Vagina (tissue), 2 donors: Measurements from ENCODE around the gene C1orf105. TPM values are rescaled to one million over a fixed set of nuclear protein-coding genes. Genes with fewer than 3 reads are reported as not detected.

Source experiments
- DNase-seq, 2 donors: peaks; one replicate each; pipeline ENCODE4 v3.0.0-alpha.2; 2017; ENCODE audit errors: extremely low spot score in 2 of 2
- H3K27ac ChIP-seq: fragments of 200-600 bp; sonication (generic); one replicate; pipeline ENCODE4 v1.5.1; 2019
- H3K27me3 ChIP-seq: fragments of 200-600 bp; sonication (generic); one replicate; pipeline ENCODE4 v1.5.1; 2019
- H3K36me3 ChIP-seq, 2 donors: fragments of 200-600 bp; sonication (generic); one replicate each; pipeline ENCODE4 v1.5.1; 2017 to 2019
- H3K4me1 ChIP-seq: fragments of 200-600 bp; sonication (generic); one replicate; pipeline ENCODE4 v1.5.1; 2019
- H3K4me3 ChIP-seq, 2 donors: fragments of 200-600 bp; sonication (generic); 1 replicate in 1 of 2; 2 replicates in 1 of 2; pipeline ENCODE4 v1.5.1; 2016 to 2019
- H3K9me3 ChIP-seq: fragments of 200-600 bp; sonication (generic); one replicate; pipeline ENCODE4 v1.5.1; 2019
- POLR2A ChIP-seq, 2 donors: fragments of 450-650 bp; IDR thresholded peaks; one replicate each; pipeline ENCODE4 v1.6.1; 2017; ENCODE audit warnings: antibody characterized with exemption in 2 of 2, mild to moderate bottlenecking in 2 of 2, moderate library complexity in 2 of 2
- POLR2AphosphoS5 ChIP-seq, 2 donors: sonication (generic); formaldehyde crosslinking; IDR thresholded peaks; one replicate each; pipeline ENCODE4 v1.9.0; 2017; ENCODE audit warnings: antibody characterized with exemption in 2 of 2, mild to moderate bottlenecking in 2 of 2, low read depth in 1 of 2; ENCODE audit not compliant: insufficient read depth in 1 of 2
- intact Hi-C: fragments of 100-400 bp; cut with DNase I; formaldehyde crosslinking; loops from one replicate; pipeline ENCODE4 v1.15.1; 2023
- total RNA-seq: library from RNA; depleted of rRNA; stranded (reverse); fragments of >200 nt; gene quantifications from one replicate; pipeline ENCODE4 v1.2.3, GENCODE V29; 2016
- TF ChIP-seq, protein P1 (sequence below), 3 experiments: fragments of 450-650 bp in 2 of 3; fragments of 200-600 bp in 1 of 3; sonication (generic) in 1 of 3; IDR thresholded peaks; one replicate each; pipeline ENCODE4 v1.5.1; 2017 to 2019; ENCODE audit warnings: antibody characterized with exemption in 3 of 3, mild to moderate bottlenecking in 2 of 3, moderate library complexity in 2 of 3

The C1orf105 gene
- total RNA-seq, 1 donor from 2014 or later, result not detected

DNA sequence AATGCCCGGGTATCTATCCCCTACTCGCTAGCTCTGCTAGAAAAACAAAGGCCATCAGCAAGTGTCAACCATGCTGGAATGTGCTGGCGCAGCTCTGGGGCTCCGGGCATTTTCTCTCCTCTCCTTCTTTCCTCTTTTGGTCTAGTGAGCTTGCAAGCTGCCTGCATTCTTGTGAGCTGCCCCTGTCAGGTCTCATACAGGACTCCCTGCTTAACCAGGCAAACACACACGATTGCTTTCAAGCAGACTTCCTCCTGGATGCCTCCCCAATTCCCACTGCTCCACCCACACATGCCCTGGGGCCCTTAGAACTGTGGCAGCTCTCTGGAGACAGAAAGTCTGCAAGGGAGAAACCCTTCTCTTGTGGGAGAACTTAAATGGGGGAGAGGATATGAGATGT, 76.7 kb downstream of the C1orf105 start:
- TF ChIP-seq POLR2A (IDR thresholded peaks at IDR 0.05) (no peak), POLR2AphosphoS5 (IDR thresholded peaks at IDR 0.05; ENCODE audit: insufficient read depth in 1 of 2, low read depth in 1 of 2) (no peak)

GRCh38 chr1:172498857-172499256, 78.4 kb downstream of the C1orf105 start:
- Histone ChIP-seq H3K9me3 (no peaks in the 10 kb centered on the region), H3K4me3 (no peak overlapping the region), H3K4me1 (peaks cover 10% of the 10 kb centered on the region), H3K36me3 (no peaks in the 10 kb centered on the region), H3K27me3 (no peaks in the 10 kb centered on the region), H3K27ac (no peak overlapping the region)
- TF ChIP-seq, protein P1, sequence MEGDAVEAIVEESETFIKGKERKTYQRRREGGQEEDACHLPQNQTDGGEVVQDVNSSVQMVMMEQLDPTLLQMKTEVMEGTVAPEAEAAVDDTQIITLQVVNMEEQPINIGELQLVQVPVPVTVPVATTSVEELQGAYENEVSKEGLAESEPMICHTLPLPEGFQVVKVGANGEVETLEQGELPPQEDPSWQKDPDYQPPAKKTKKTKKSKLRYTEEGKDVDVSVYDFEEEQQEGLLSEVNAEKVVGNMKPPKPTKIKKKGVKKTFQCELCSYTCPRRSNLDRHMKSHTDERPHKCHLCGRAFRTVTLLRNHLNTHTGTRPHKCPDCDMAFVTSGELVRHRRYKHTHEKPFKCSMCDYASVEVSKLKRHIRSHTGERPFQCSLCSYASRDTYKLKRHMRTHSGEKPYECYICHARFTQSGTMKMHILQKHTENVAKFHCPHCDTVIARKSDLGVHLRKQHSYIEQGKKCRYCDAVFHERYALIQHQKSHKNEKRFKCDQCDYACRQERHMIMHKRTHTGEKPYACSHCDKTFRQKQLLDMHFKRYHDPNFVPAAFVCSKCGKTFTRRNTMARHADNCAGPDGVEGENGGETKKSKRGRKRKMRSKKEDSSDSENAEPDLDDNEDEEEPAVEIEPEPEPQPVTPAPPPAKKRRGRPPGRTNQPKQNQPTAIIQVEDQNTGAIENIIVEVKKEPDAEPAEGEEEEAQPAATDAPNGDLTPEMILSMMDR (IDR thresholded peaks at IDR 0.05), result no peak
- TF ChIP-seq POLR2A (IDR thresholded peaks at IDR 0.05), result no peak
- intact Hi-C loops, result no loop called here
- DNase-seq, result no peak

More for the DNA sequence above, 76.7 kb downstream of the C1orf105 start:
- intact Hi-C loops, result no loop called here
- peaks cover 10% of the 10 kb centered on the region for H3K4me1 ChIP-seq
- no peak overlapping the region for H3K27ac ChIP-seq
- H3K36me3 ChIP-seq, result no peaks in the 10 kb centered on the region
- no peaks in the 10 kb centered on the region for H3K27me3 ChIP-seq
- DNase-seq, result no peak
- no peaks in the 10 kb centered on the region for H3K9me3 ChIP-seq
- H3K4me3 ChIP-seq, result no peak overlapping the region

DNA sequence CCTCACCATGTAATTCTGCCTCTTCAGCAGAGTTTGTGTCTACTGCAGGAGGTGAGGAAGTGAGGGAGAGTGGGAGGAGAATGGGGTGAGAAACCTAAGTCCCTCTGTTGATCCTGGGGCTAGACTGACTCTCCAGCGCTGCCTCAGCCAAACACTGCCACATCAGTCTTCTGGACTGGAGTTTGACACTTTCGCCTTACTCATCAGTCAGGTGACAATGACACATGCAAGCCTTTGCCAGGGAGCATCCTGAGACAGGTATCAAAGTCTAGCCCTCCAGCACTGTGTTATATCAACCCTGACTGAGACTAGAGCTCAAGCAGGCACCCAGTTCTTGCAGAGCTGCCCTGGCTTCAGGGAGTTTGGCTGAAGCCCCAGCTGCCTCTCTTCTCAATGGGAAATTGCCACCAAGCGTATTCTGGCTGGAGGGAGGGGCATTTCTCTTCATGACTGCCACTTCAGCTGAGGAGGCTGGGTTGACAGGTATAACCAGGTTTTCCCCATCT, 79.2 kb downstream of the C1orf105 start:
- Histone ChIP-seq H3K4me3 (no peak overlapping the region), H3K36me3 (no peaks in the 10 kb centered on the region), H3K9me3 (no peaks in the 10 kb centered on the region), H3K27ac (peak overlapping the region; percentile 7), H3K27me3 (no peaks in the 10 kb centered on the region), H3K4me1 (peaks cover 10% of the 10 kb centered on the region)
- intact Hi-C loops, result no loop called here
- TF ChIP-seq, protein P1 (IDR thresholded peaks at IDR 0.05), result no peak
- TF ChIP-seq POLR2A (IDR thresholded peaks at IDR 0.05) (no peak), POLR2AphosphoS5 (IDR thresholded peaks at IDR 0.05; ENCODE audit: insufficient read depth in 1 of 2, low read depth in 1 of 2) (peak in 1 of 2 donors; percentile 18)
- no peak for DNase-seq

DNA sequence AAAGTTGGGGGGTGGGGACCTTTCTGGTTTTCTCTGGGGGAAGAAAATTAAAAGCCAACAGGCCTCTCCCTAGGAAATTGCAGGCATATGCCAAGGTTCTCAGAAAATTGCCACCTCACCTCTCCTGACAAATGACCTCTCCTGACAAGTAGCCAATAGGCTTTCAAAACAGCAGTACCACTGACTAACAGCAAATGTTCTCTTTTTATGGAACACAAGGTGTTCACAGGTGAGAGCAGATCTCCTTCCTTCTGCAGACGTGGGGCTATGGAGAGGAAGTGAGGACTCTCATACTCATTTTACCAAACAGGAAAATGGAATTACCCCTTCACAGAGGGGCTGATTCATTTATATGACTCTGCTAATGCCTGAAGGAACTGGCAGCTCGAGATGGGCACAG, 79.7 kb downstream of the C1orf105 start:
- DNase-seq, result no peak
- no peak overlapping the region for H3K4me3 ChIP-seq
- no peak for TF ChIP-seq POLR2A (IDR thresholded peaks at IDR 0.05)
- TF ChIP-seq POLR2AphosphoS5 (IDR thresholded peaks at IDR 0.05; ENCODE audit: insufficient read depth in 1 of 2, low read depth in 1 of 2), result no peak
- TF ChIP-seq, protein P1 (IDR thresholded peaks at IDR 0.05), result no peak
- H3K36me3 ChIP-seq, result no peaks in the 10 kb centered on the region
- intact Hi-C loops, result no loop called here
- H3K27ac ChIP-seq, result peak overlapping the region; percentile 7
- H3K4me1 ChIP-seq, result peaks cover 10% of the 10 kb centered on the region
- H3K9me3 ChIP-seq, result no peaks in the 10 kb centered on the region
- H3K27me3 ChIP-seq, result no peaks in the 10 kb centered on the region

DNA sequence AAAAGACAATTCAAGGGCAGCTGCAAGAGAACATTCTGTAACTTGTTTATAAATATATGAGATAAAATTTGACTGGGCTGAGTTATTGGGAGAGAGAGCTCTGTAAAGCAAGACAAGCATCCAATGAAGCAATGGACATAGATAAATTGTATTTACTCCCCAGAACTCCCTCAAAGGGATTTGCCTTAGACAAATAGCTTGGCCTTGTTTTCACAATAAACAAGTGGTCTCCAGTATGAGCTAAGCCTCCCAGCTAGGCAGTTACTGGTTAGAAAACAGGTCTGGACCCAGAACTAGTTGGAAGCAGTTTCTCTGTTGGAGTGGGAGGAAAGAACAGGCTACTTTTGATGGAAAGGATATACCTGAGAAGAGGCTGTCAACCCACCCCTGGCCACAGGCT, 87.3 kb downstream of the C1orf105 start:
- no peaks in the 10 kb centered on the region for H3K36me3 ChIP-seq
- H3K27ac ChIP-seq, result no peak overlapping the region

More for the DNA sequence above, 87.3 kb downstream of the C1orf105 start:
- Histone ChIP-seq H3K9me3 (no peaks in the 10 kb centered on the region), H3K27me3 (no peaks in the 10 kb centered on the region), H3K4me1 (no peaks in the 10 kb centered on the region), H3K4me3 (no peak overlapping the region)
- intact Hi-C loops, result no loop called here
- DNase-seq, result no peak
- TF ChIP-seq, protein P1 (IDR thresholded peaks at IDR 0.05), result no peak
- TF ChIP-seq POLR2A (IDR thresholded peaks at IDR 0.05) (no peak), POLR2AphosphoS5 (IDR thresholded peaks at IDR 0.05; ENCODE audit: insufficient read depth in 1 of 2, low read depth in 1 of 2) (no peak)
